GM12878 (cell line): Measurements from ENCODE around the gene KRT6B. TPM values are rescaled to one million over a fixed set of nuclear protein-coding genes. Genes with fewer than 3 reads are reported as not detected.
"Not testable (repeated sequence)": the region's sequence is repeated elsewhere in the genome, so short reads cannot be mapped to it uniquely, and the experiment has no call there.

Experiments used
- ATAC-seq: fragments of 200-7000 bp; cut with Tn5 transposase; 3 replicates; pipeline ENCODE4 v1.9.1; 2020; ENCODE audit warnings: mild to moderate bottlenecking, moderate library complexity
- BruUV-seq: library from RNA; stranded (reverse); fragments of 400-500 nt; replicated peaks from 2 replicates; lab custom pipeline; 2021; lab: Mats Ljungman, UMichigan
- CTCF ChIA-PET: fragments of 300-600 bp; sonication (Branson Sonifier 250); formaldehyde crosslinking; extraction: SDS; loops from one replicate; lab custom pipeline; 2021; ENCODE audit warnings: inconsistent platforms; lab: Yijun Ruan, JAX
- POLR2A ChIA-PET: fragments of 350-600 bp; formaldehyde crosslinking; extraction: SDS; loops from one replicate; lab custom pipeline; 2021; ENCODE audit warnings: inconsistent platforms; lab: Charles Lee
- RAD21 ChIA-PET: fragments of 300-600 bp; sonication (Branson Sonifier 250); formaldehyde crosslinking; loops from one replicate; lab custom pipeline; 2023; ENCODE audit warnings: antibody characterized with exemption; ENCODE audit not compliant: unreplicated experiment; lab: Charles Lee
- SMC1A ChIA-PET: fragments of 300-600 bp; sonication (Branson Sonifier 250); formaldehyde crosslinking; loops from one replicate; lab custom pipeline; 2023; ENCODE audit not compliant: unreplicated experiment, uncharacterized antibody; lab: Charles Lee
- DNase-seq: peaks from one replicate; pipeline ENCODE4 v3.0.0-alpha.2; 2011; ENCODE audit warnings: low read depth, low spot score
- FAIRE-seq: peaks from 3 replicates; lab custom pipeline; 2011; peaks lifted over from hg19 to GRCh38; lab: Jason Lieb, UNC
- H2AFZ ChIP-seq: 2 replicates; pipeline ENCODE4 v1.6.0; 2011; ENCODE audit warnings: low read depth, low read length, control low read depth; ENCODE audit not compliant: control insufficient read depth
- H3K27ac ChIP-seq: 2 replicates; pipeline ENCODE4 v1.5.1; 2011; ENCODE audit warnings: control low read depth; ENCODE audit not compliant: control insufficient read depth, insufficient read depth
- H3K27me3 ChIP-seq, 2 experiments: replicated peaks in 1 of 2; 2 replicates each; pipeline versions ENCODE4 v1.6.0 to v1.6.1; 2011; ENCODE audit warnings: low read length in 1 of 2; ENCODE audit not compliant: control insufficient read depth in 2 of 2, insufficient read depth in 2 of 2
- H3K36me3 ChIP-seq, 2 experiments: 2 replicates each; pipeline ENCODE4 v1.5.1; 2011; ENCODE audit warnings: low read length in 1 of 2; ENCODE audit not compliant: control insufficient read depth in 2 of 2, insufficient read depth in 2 of 2
- H3K4me1 ChIP-seq: 2 replicates; pipeline ENCODE4 v1.6.1; 2011; ENCODE audit warnings: mild to moderate bottlenecking, low read length, moderate library complexity, mixed read lengths; ENCODE audit not compliant: control insufficient read depth, insufficient read depth
- H3K4me2 ChIP-seq: 2 replicates; pipeline ENCODE4 v1.6.0; 2011; ENCODE audit warnings: control low read depth; ENCODE audit not compliant: control insufficient read depth, insufficient read depth
- H3K4me3 ChIP-seq: fragments of 200-600 bp; sonication (generic); 2 replicates; pipeline ENCODE4 v1.5.1; 2016
- H3K79me2 ChIP-seq: 2 replicates; pipeline ENCODE4 v1.6.0; 2011; ENCODE audit warnings: low read length; ENCODE audit not compliant: control insufficient read depth, insufficient read depth
- H3K9ac ChIP-seq: 2 replicates; pipeline ENCODE4 v1.8.0; 2011; ENCODE audit warnings: low read length, control low read depth, mixed read lengths; ENCODE audit not compliant: control insufficient read depth, insufficient read depth
- H3K9me3 ChIP-seq: replicated peaks from 3 replicates; pipeline ENCODE4 v1.5.1; 2011; ENCODE audit warnings: mild to moderate bottlenecking, low read length; ENCODE audit not compliant: control insufficient read depth, insufficient read depth
- H4K20me1 ChIP-seq: 2 replicates; pipeline ENCODE4 v1.6.0; 2011; ENCODE audit not compliant: control insufficient read depth, insufficient read depth
- KDM1A ChIP-seq: fragments of 200-600 bp; sonication (generic); IDR thresholded peaks from 2 replicates; pipeline ENCODE4 v1.6.1; 2016; ENCODE audit warnings: borderline replicate concordance
- KLF5 ChIP-seq: fragments of 450-650 bp; IDR thresholded peaks from 2 replicates; pipeline ENCODE4 v1.6.1; 2014; ENCODE audit warnings: mild to moderate bottlenecking; ENCODE audit not compliant: partially characterized antibody
- PAX8 ChIP-seq: fragments of 450-650 bp; IDR thresholded peaks from 2 replicates; pipeline ENCODE4 v1.6.1; 2017; ENCODE audit warnings: mild to moderate bottlenecking, moderate library complexity
- SIX5 ChIP-seq: IDR thresholded peaks from 2 replicates; pipeline ENCODE4 v1.6.1; 2011; ENCODE audit warnings: mild to moderate bottlenecking, low read depth, low read length, moderate library complexity; ENCODE audit not compliant: severe bottlenecking
- STAT3 ChIP-seq: IDR thresholded peaks from 2 replicates; pipeline ENCODE4 v1.6.1; 2011; ENCODE audit warnings: low read depth, low read length, improper control_type of control experiment
- WGBS: methylation state at CpG from one replicate; pipeline ENCODE4 v1.1.6; 2016; ENCODE audit warnings: low lambda C conversion rate; ENCODE audit not compliant: insufficient replicate concordance, insufficient coverage; ENCODE audit errors: missing lambda C conversion rate; 5-methylcytosine and 5-hydroxymethylcytosine counted together
- in situ Hi-C: fragments of 300-500 bp; cut with MboI; formaldehyde crosslinking; loops from 9 replicates; pipeline ENCODE4 v1.14.3; 2018; ENCODE audit warnings: mixed read lengths
- intact Hi-C: fragments of 100-400 bp; cut with micrococcal nuclease; formaldehyde crosslinking; loops from one replicate; pipeline ENCODE4 v1.14.2; 2022; ENCODE audit not compliant: unreplicated experiment
- polyA plus RNA-seq, 11 experiments: library from polyadenylated mRNA; depleted of rRNA in 4 of 11; unstranded in 6 of 11; stranded (reverse) in 5 of 11; fragments of >200 nt; fragmentation: Nextera tagmentation in 4 of 11; fragmentation: Illumina TruSeq in 1 of 11; extraction: Ambion mirVana in 4 of 11; extraction: Trizol in 1 of 11; gene quantifications; 1 replicate in 1 of 11; 2 replicates in 10 of 11; pipeline versions ENCODE4 v1.2.1 to v1.2.3, GENCODE V29; 2011 to 2016; ENCODE audit warnings: inconsistent platforms in 2 of 11, missing spikeins in 2 of 11, low read depth in 1 of 11
- total RNA-seq, 4 experiments: library from RNA; depleted of rRNA in 3 of 4; stranded (reverse); fragments of >200 nt in 3 of 4; fragmentation: Illumina TruSeq in 1 of 4; extraction: Trizol in 1 of 4; gene quantifications; 2 replicates each; pipeline versions ENCODE4 v1.2.1 to v1.2.3, GENCODE V29; 2013 to 2021
- TF ChIP-seq, protein P1 (sequence below), 3 experiments: IDR thresholded peaks in 2 of 3; conservative IDR thresholded peaks in 1 of 3; 2 replicates each; pipeline ENCODE4 v1.5.1; 2011; ENCODE audit warnings: low read depth in 3 of 3, low read length in 3 of 3, mild to moderate bottlenecking in 3 of 3, control low read depth in 2 of 3, moderate library complexity in 2 of 3, inconsistent platforms in 1 of 3, mixed read lengths in 1 of 3; ENCODE audit not compliant: control insufficient read depth in 2 of 3, insufficient read depth in 1 of 3; ENCODE audit errors: extremely low read depth in 1 of 3
- TF ChIP-seq, protein P2 (sequence below): fragments of 450-650 bp; IDR thresholded peaks from 2 replicates; pipeline ENCODE4 v1.6.1; 2018; ENCODE audit warnings: mild to moderate bottlenecking, low read depth, moderate library complexity; ENCODE audit not compliant: partially characterized antibody
- TF ChIP-seq, protein P3 (sequence below): IDR thresholded peaks from 2 replicates; pipeline ENCODE4 v1.6.1; 2012; ENCODE audit warnings: low read length, inconsistent platforms

Gene KRT6B
- total and polyA plus RNA-seq, 10 of the 15 experiments (the other 5 are each of a cell fraction or from before 2014, with no cell fraction given) = 0.07 TPM; not detected in 9

- ChIA-PET RAD21 (no interaction called here), CTCF (no interaction called here), POLR2A (no interaction called here), SMC1A (no interaction called here)
- intact Hi-C loops (no loop called here), in situ Hi-C loops (no loop called here)
- Histone ChIP-seq H3K9me3 (no peaks in the 10 kb centered on the region), H3K27me3 (peaks cover 0 to 7% of the 10 kb centered on the region in 2 experiments), H3K4me2 (no peak overlapping the region), H3K4me1 (no peaks in the 10 kb centered on the region), H2AFZ (no peak overlapping the region), H3K36me3 (no peaks in the 10 kb centered on the region), H3K9ac (no peak overlapping the region), H4K20me1 (no peaks in the 10 kb centered on the region), H3K27ac (no peak overlapping the region), H3K4me3 (no peak overlapping the region), H3K79me2 (no peaks in the 10 kb centered on the region)
- TF ChIP-seq KLF5 (no peak), KDM1A (no peak), STAT3 (no peak), PAX8 (no peak), SIX5 (no peak)
- TF ChIP-seq, protein P1, sequence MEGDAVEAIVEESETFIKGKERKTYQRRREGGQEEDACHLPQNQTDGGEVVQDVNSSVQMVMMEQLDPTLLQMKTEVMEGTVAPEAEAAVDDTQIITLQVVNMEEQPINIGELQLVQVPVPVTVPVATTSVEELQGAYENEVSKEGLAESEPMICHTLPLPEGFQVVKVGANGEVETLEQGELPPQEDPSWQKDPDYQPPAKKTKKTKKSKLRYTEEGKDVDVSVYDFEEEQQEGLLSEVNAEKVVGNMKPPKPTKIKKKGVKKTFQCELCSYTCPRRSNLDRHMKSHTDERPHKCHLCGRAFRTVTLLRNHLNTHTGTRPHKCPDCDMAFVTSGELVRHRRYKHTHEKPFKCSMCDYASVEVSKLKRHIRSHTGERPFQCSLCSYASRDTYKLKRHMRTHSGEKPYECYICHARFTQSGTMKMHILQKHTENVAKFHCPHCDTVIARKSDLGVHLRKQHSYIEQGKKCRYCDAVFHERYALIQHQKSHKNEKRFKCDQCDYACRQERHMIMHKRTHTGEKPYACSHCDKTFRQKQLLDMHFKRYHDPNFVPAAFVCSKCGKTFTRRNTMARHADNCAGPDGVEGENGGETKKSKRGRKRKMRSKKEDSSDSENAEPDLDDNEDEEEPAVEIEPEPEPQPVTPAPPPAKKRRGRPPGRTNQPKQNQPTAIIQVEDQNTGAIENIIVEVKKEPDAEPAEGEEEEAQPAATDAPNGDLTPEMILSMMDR (IDR thresholded peaks at IDR 0.05 in 2 of 3, conservative IDR thresholded peaks at IDR 0.05 in 1 of 3; ENCODE audit: control insufficient read depth in 2 of 3, extremely low read depth in 1 of 3, insufficient read depth in 1 of 3, low read depth in 3 of 3, low read length in 3 of 3) = no peak
- TF ChIP-seq, protein P2, sequence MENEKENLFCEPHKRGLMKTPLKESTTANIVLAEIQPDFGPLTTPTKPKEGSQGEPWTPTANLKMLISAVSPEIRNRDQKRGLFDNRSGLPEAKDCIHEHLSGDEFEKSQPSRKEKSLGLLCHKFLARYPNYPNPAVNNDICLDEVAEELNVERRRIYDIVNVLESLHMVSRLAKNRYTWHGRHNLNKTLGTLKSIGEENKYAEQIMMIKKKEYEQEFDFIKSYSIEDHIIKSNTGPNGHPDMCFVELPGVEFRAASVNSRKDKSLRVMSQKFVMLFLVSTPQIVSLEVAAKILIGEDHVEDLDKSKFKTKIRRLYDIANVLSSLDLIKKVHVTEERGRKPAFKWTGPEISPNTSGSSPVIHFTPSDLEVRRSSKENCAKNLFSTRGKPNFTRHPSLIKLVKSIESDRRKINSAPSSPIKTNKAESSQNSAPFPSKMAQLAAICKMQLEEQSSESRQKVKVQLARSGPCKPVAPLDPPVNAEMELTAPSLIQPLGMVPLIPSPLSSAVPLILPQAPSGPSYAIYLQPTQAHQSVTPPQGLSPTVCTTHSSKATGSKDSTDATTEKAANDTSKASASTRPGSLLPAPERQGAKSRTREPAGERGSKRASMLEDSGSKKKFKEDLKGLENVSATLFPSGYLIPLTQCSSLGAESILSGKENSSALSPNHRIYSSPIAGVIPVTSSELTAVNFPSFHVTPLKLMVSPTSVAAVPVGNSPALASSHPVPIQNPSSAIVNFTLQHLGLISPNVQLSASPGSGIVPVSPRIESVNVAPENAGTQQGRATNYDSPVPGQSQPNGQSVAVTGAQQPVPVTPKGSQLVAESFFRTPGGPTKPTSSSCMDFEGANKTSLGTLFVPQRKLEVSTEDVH = no peak
- TF ChIP-seq, protein P3, sequence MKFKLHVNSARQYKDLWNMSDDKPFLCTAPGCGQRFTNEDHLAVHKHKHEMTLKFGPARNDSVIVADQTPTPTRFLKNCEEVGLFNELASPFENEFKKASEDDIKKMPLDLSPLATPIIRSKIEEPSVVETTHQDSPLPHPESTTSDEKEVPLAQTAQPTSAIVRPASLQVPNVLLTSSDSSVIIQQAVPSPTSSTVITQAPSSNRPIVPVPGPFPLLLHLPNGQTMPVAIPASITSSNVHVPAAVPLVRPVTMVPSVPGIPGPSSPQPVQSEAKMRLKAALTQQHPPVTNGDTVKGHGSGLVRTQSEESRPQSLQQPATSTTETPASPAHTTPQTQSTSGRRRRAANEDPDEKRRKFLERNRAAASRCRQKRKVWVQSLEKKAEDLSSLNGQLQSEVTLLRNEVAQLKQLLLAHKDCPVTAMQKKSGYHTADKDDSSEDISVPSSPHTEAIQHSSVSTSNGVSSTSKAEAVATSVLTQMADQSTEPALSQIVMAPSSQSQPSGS = no peak
- no TSS peak for BruUV-seq
- WGBS = 0% methylated on average over 3 of the region's 3 CpGs
- DNase-seq = no peak
- no peak for ATAC-seq
- FAIRE-seq = no peak
These were observed 3.7 kb downstream of the KRT6B start for GRCh38 chr12:52448228-52448627.

GRCh38 chr12:52447196-52447595 is 4.8 kb downstream of the KRT6B start:
- H3K27me3 ChIP-seq, H3K9me3 ChIP-seq, H2AFZ ChIP-seq, H4K20me1 ChIP-seq, POLR2A ChIA-PET, H3K36me3 ChIP-seq, H3K4me2 ChIP-seq, DNase-seq, H3K79me2 ChIP-seq, ATAC-seq, H3K9ac ChIP-seq, in situ Hi-C loops, H3K4me3 ChIP-seq, H3K27ac ChIP-seq, FAIRE-seq, BruUV-seq, intact Hi-C loops, RAD21 ChIA-PET, H3K4me1 ChIP-seq: not testable (repeated sequence)
- ChIA-PET SMC1A (interaction anchor here (1.6 kb wide), 1 partner anchor 16 kb away, joined by 3 read pairs; no protein-coding TSS in a partner anchor), CTCF (interaction anchor here (0.6 kb wide), 1 partner anchor 1887 kb away, joined by 3 read pairs; no protein-coding TSS in a partner anchor)
- WGBS = 62% methylated on average over 7 of the region's 11 CpGs
